Activated CD4-positive, alpha-beta memory T cell treated with anti-CD3 and anti-CD28 coated beads, Interleukin-2, amount 10 ng/mL, durations not matched to agents 7 days and 5 days (primary cell): ENCODE measurements around the gene HARBI1. TPM values are rescaled to one million over a fixed set of nuclear protein-coding genes. Genes with fewer than 3 reads are reported as not detected.

Source experiments
- CTCF ChIA-PET: fragments of 350-600 bp; sonication (Branson Sonifier 250); formaldehyde crosslinking; loops from one replicate; lab custom pipeline; 2021; ENCODE audit warnings: antibody characterized with exemption, inconsistent platforms; lab: Charles Lee
- POLR2A ChIA-PET: fragments of 350-600 bp; sonication (Branson Sonifier 250); formaldehyde crosslinking; loops from one replicate; lab custom pipeline; 2021; ENCODE audit warnings: antibody characterized with exemption; lab: Charles Lee
- DNase-seq: peaks from one replicate; pipeline ENCODE4 v3.0.0-alpha.2; 2020
- H3K27ac Mint-ChIP-seq: one replicate; pipeline ENCODE4 v1.8.0; 2021; ENCODE audit warnings: mild to moderate bottlenecking, mixed read lengths
- H3K27me3 Mint-ChIP-seq: one replicate; pipeline ENCODE4 v1.8.0; 2021; ENCODE audit warnings: mixed read lengths
- H3K36me3 Mint-ChIP-seq: one replicate; pipeline ENCODE4 v1.8.0; 2021; ENCODE audit warnings: low read depth, mixed read lengths
- H3K4me1 Mint-ChIP-seq: one replicate; pipeline ENCODE4 v1.8.0; 2021; ENCODE audit warnings: mixed read lengths
- H3K4me3 Mint-ChIP-seq: one replicate; pipeline ENCODE4 v1.8.0; 2021; ENCODE audit warnings: mild to moderate bottlenecking, mixed read lengths
- H3K9me3 Mint-ChIP-seq: one replicate; pipeline ENCODE4 v1.8.0; 2021; ENCODE audit warnings: mixed read lengths
- total RNA-seq, 2 experiments: library from RNA; stranded (reverse); gene quantifications; one replicate each; pipeline ENCODE4 v1.2.3, GENCODE V29; 2021

HARBI1 gene
- total RNA-seq, 2 experiments from 2014 or later, result 5.6 to 7.3 TPM

DNA sequence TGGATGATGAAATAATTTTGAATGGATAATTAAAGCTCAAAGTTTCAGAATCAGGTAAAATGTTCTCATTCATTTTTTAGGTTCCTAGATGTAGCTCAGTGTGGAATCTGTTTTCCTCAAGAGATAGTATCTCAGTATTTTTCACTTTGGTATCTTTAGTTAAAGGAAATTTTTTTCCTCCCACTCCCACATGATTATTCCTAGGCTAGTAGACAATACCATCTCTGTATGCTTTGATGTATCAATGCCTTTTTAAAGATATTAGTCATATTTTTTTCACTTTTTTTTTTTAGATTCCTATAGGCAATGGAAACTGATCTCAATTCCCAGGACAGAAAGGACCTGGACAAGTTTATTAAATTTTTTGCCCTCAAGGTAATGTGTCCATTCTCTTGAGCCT is 27.0 kb upstream of the HARBI1 start:
- peaks cover 55% of the 10 kb centered on the region for H3K36me3 Mint-ChIP-seq
- CTCF ChIA-PET, result interaction anchor here (1.1 kb wide), 1 partner anchor 154 kb away, joined by 4 read pairs; no protein-coding TSS in a partner anchor

DNA sequence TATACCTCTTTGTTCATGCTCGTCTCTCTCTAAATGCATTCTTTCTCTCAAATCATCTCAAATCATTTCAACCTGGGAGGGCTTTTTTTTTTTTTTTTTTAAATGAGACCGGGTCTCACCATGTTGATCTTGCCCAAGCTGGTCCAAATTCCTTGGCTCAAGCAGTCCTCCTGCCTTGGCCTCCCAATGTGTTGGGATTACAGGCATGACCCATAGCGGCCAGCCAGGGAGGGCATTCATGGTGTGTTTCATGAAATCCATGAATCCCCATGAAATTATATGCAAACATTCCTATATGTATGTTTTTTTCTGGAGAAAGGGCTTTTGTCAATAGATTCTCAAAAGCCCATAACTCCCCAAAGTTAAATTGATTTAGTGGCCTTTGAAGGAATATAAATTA is 26.5 kb upstream of the HARBI1 start:
- ChIA-PET CTCF (interaction anchor here (1.1 kb wide), 1 partner anchor 153 kb away, joined by 4 read pairs; no protein-coding TSS in a partner anchor), POLR2A (interaction anchor here (1.2 to 1.7 kb wide), 2 partner anchors 25 to 27 kb away, joined by 3 to 5 read pairs; no protein-coding TSS in a partner anchor)
- peaks cover 5% of the 10 kb centered on the region for H3K9me3 Mint-ChIP-seq
- DNase-seq, result no peak
- no peak overlapping the region for H3K27ac Mint-ChIP-seq
- no peaks in the 10 kb centered on the region for H3K27me3 Mint-ChIP-seq
- H3K36me3 Mint-ChIP-seq, result peaks cover 56% of the 10 kb centered on the region
- no peak overlapping the region for H3K4me3 Mint-ChIP-seq
- H3K4me1 Mint-ChIP-seq, result peaks cover 8% of the 10 kb centered on the region

More for the DNA sequence above, 27.0 kb upstream of the HARBI1 start:
- POLR2A ChIA-PET, result interaction anchor here (1.2 to 1.7 kb wide), 2 partner anchors 25 to 27 kb away, joined by 3 to 5 read pairs; no protein-coding TSS in a partner anchor
- Mint-ChIP-seq H3K27me3 (no peaks in the 10 kb centered on the region), H3K27ac (no peak overlapping the region), H3K4me1 (peaks cover 8% of the 10 kb centered on the region), H3K9me3 (peaks cover 5% of the 10 kb centered on the region), H3K4me3 (no peak overlapping the region)
- DNase-seq, result no peak

DNA sequence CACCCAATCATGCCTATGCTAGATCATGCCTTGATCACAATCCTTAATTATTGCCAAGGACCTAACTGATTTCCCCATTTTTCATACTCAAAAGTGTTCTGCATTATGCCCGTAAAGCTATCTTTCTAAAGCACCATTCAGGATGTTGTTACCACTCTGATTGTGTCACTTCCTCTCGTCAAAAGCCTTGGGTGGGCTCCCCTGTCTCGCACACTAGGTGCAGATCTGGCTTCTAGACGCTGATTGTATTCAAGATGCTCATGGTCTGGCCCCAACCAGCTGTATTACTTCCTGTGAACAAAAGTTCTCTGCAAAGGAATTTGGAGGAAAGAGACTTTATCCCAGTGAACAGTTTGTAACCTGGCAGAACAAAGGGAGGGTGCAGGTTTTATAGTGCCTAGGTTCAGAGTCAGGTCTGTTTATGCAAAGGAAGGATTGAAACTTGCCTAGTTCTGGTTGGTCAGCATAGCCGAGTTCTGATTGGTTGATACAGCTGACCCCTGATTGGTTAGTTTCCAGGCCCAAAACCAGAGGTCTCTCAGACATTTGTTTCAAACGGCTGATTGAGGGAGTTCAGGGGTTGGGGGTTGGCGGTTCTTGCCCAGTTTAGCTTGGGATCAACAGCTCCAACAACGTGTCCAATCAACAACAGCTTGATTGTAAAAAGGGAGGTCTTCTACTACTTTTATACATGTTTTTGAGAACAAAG is 25.8 kb upstream of the HARBI1 start:
- Mint-ChIP-seq H3K27me3 (no peaks in the 10 kb centered on the region), H3K27ac (no peak overlapping the region), H3K4me3 (no peak overlapping the region), H3K9me3 (peaks cover 5% of the 10 kb centered on the region), H3K36me3 (peaks cover 57% of the 10 kb centered on the region), H3K4me1 (peaks cover 9% of the 10 kb centered on the region)
- CTCF ChIA-PET, result interaction anchor here (1.0 kb wide), 1 partner anchor 152 kb away, joined by 4 read pairs; no protein-coding TSS in a partner anchor
- POLR2A ChIA-PET, result interaction anchor here (1.2 to 1.7 kb wide), 2 partner anchors 24 to 28 kb away, joined by 3 to 5 read pairs; no protein-coding TSS in a partner anchor
- DNase-seq, result no peak

DNA sequence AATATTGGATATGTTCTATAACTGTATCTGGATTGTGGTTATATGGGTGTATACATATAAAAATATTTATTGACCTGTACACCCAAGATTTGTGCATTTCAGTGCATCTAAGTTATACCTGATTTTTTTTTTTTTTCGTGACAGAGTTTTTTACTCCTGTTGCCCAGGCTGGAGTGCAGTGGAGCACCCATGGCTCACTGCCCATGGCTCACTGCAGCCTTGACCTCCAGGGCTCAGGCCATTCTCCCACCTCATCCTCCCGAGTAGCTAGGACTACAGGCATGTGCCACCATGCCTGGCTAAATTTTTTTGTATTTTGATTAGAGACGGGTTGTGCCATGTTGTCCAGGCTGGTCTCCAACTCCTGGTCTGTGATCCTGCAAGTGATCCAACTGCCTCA is 24.6 kb upstream of the HARBI1 start:
- DNase-seq, result no peak
- H3K27ac Mint-ChIP-seq, result no peak overlapping the region
- peaks cover 54% of the 10 kb centered on the region for H3K36me3 Mint-ChIP-seq
- CTCF ChIA-PET, result interaction anchor here (0.7 to 1.0 kb wide), 2 partner anchors 151 to 516 kb away, joined by 4 to 6 read pairs; no protein-coding TSS in a partner anchor
- no peaks in the 10 kb centered on the region for H3K27me3 Mint-ChIP-seq
- H3K4me1 Mint-ChIP-seq, result peaks cover 9% of the 10 kb centered on the region
- peaks cover 5% of the 10 kb centered on the region for H3K9me3 Mint-ChIP-seq
- no peak overlapping the region for H3K4me3 Mint-ChIP-seq
- POLR2A ChIA-PET, result no interaction called here

DNA sequence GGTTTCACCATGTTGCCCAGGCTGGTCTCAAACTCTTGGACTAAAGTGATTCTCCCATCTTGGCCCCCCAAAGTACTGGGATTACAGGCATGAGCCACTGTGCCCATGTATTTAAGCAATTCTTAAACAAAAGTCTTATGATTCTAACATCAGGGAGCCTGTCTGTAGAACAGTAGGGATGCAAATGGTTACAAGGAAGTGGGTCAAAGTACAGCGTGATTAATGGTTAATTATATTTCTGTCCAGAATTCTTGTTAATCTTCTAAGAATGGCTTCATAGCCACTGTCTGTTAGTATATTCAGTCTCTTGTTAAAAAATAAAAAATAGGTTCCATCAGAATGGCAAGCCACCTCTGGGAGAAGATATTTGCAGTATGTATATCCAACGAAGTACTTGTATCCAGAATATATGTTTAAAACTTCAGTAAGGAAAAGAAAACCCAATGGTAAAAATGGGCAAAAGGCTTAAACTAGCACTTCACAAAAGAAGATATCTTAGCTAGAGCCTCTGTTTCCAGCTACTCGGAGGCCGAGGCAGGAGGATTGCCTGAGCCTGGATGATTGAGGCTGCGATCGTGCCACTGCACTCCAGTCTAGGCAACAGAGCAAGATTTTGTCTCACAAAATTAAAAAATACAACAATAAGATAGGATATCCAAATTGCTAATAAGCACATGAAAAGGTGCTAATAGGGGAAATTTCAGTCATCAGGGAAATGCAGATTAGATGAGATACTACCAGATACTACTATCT is 23.2 kb upstream of the HARBI1 start:
- H3K27ac Mint-ChIP-seq, result no peak overlapping the region
- DNase-seq, result no peak
- H3K9me3 Mint-ChIP-seq, result peaks cover 5% of the 10 kb centered on the region
- peaks cover 9% of the 10 kb centered on the region for H3K4me1 Mint-ChIP-seq
- no peaks in the 10 kb centered on the region for H3K27me3 Mint-ChIP-seq
- CTCF ChIA-PET, result no interaction called here
- no peak overlapping the region for H3K4me3 Mint-ChIP-seq
- POLR2A ChIA-PET, result no interaction called here
- peaks cover 47% of the 10 kb centered on the region for H3K36me3 Mint-ChIP-seq

DNA sequence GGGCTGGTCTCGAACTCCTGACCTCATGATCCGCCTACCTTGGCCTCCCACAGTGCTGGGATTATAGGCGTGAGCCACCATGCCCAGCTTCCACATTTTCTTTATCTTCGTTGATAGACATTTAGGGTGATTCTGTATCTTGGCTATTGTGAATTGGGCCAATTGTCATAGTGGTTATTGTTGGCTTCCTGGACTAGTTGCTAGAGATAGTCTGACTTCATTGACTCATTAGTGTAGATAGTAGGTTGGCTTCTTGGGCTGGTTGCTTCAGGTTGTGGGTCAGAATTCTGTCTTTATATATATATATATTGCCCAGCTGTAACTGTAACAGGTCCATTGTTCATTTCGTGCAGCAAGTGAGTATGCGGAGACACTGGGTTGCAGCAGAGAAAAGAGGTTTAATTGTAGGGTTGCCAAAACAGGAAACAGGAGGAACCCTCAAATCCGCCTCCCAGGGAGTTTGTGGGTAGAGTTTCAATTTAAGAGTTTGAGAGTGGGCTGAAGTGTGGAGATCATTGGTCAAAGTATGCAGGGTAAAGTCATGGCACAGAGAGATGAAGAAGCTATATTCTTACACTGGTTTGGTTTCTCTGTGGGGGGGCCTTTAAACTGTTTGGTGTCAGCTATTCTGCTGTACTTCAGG is 22.3 kb upstream of the HARBI1 start:
- Mint-ChIP-seq H3K27ac (no peak overlapping the region), H3K9me3 (peaks cover 5% of the 10 kb centered on the region), H3K36me3 (peaks cover 41% of the 10 kb centered on the region), H3K4me1 (peaks cover 9% of the 10 kb centered on the region), H3K4me3 (no peak overlapping the region), H3K27me3 (no peaks in the 10 kb centered on the region)
- POLR2A ChIA-PET, result no interaction called here
- DNase-seq, result no peak
- CTCF ChIA-PET, result interaction anchor here (1.4 kb wide), 1 partner anchor 32 kb away, joined by 3 read pairs; no protein-coding TSS in a partner anchor

DNA sequence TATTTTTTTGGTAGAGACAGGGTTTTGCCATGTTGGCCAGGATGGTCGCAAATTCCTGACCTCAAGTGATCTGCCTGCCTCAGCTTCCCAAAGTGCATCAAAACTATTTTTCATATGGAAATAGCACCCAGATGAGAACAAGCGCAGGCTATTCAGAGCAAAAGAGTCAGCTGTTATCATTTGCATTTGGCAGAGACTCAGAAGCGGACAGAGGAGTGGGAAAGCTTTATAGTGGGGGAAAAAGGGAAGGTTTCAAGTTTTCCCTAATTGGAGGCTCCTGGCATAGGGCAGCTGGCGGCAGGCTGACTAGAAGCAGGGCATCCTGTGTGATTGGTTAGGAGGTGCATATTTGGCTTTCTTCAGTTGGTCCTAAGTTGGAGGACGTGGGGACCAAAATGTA is 20.5 kb upstream of the HARBI1 start:
- POLR2A ChIA-PET, result interaction anchor here (0.6 kb wide), 1 partner anchor 20 kb away, joined by 4 read pairs; the partner anchor contains the start of genes ATG13 and HARBI1

DNA sequence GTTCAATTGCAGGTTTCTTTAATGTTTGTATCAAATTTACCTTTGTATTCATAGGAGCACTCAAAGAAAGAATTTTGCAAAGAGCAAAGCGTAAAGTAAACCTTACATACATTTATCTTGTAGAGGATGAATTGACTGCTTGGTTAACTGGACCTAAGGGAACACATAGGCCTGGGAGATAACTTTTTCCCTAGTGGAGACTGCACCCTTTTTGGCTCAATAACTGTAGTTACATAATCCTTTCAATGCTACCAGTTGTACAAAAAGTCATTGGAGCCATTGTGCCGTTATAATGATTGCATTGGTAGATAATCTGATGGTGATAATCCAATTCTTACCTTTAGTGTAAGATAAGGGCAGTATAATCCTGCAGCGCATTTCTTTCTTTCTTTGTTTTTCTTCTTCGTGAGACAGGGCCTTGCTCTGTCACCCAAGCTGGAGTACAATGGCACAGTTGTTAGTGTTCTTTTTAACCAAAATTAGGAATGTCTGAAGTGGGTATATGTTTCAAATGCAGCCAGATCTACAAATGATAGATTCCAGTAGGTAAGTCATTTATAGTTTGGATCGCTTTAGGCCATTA is 18.6 kb upstream of the HARBI1 start:
- H3K4me3 Mint-ChIP-seq, result no peak overlapping the region
- no peak for DNase-seq
- H3K9me3 Mint-ChIP-seq, result peaks cover 5% of the 10 kb centered on the region
- peaks cover 32% of the 10 kb centered on the region for H3K36me3 Mint-ChIP-seq
- peaks cover 16% of the 10 kb centered on the region for H3K4me1 Mint-ChIP-seq
- H3K27ac Mint-ChIP-seq, result no peak overlapping the region
- ChIA-PET CTCF (no interaction called here), POLR2A (no interaction called here)
- no peaks in the 10 kb centered on the region for H3K27me3 Mint-ChIP-seq

More for the DNA sequence above, 20.5 kb upstream of the HARBI1 start:
- no peaks in the 10 kb centered on the region for H3K27me3 Mint-ChIP-seq
- H3K36me3 Mint-ChIP-seq, result peaks cover 31% of the 10 kb centered on the region
- no peak overlapping the region for H3K4me3 Mint-ChIP-seq
- no peak overlapping the region for H3K27ac Mint-ChIP-seq
- peaks cover 5% of the 10 kb centered on the region for H3K9me3 Mint-ChIP-seq
- CTCF ChIA-PET, result no interaction called here
- peaks cover 10% of the 10 kb centered on the region for H3K4me1 Mint-ChIP-seq
- DNase-seq, result no peak

DNA sequence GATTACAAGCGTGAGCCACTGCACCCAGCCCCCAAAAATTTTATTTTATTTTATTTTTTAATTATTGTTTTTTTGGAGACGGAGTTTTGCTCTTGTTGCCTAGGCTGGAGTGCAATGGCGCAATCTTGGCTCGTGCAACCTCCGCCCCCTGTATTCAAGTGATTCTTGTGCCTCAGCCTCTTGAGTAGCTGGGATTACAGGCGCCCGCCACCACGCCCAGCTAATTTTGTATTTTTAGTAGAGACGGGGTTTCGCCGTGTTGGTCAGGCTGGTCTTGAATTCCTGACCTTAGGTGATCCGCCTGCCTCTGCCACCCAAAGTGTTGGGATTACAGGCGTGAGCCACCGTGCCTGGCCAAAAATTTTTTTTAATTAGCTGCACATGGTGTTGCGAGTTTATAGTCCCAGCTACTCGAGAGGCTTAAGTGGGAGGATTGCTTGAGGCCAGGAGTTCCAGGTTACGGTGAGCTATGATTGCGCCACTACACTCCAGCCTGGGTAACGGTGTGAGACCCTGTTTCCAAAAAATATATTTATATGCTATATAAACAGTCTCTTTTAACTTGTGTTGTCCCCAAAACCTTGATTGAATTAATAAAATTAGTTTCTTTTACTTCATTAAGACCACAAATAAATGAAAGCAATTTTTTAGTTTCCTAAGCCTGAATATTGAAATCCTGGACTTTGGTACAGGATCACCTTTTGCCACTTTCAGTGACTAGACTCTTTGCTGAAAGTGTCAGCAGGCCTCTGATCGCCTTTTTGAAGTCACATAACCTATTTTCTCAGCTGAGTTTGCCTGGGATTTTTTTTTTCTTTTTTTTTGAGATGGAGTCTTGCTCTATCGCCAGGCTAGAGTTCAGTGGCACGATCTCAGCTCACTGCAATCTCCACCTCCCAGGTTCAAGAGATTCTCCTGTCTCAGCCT is 16.5 kb upstream of the HARBI1 start:
- Mint-ChIP-seq H3K4me1 (peaks cover 15% of the 10 kb centered on the region), H3K27ac (no peak overlapping the region), H3K27me3 (no peaks in the 10 kb centered on the region), H3K9me3 (no peaks in the 10 kb centered on the region), H3K4me3 (no peak overlapping the region), H3K36me3 (peaks cover 20% of the 10 kb centered on the region)
- POLR2A ChIA-PET, result interaction anchor here (1.0 kb wide), 1 partner anchor 8 kb away, joined by 4 read pairs; no protein-coding TSS in a partner anchor
- DNase-seq, result no peak
- CTCF ChIA-PET, result interaction anchor here (0.9 kb wide), 1 partner anchor 104 kb away, joined by 3 read pairs; no protein-coding TSS in a partner anchor

DNA sequence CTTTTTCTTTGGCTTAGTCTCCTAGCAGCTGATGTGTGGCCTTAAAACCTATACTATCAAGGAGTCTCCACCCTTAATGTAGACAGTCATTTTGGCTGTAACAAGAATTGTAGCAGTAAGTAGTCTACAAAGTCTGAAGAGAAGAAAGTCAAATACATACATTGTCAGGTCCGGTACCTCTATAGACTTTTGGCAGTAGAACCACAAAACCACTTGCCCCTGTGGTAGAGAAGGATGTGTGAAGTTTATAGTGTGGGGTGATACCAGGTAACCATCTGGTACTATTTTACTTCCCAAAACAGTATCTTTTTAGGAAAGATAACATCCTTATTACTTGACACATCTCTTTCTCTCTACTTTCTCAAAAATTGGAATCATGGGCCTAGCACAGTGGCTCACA is 15.5 kb upstream of the HARBI1 start:
- CTCF ChIA-PET, result no interaction called here
- H3K27ac Mint-ChIP-seq, result no peak overlapping the region
- no peak overlapping the region for H3K4me3 Mint-ChIP-seq
- H3K36me3 Mint-ChIP-seq, result peaks cover 16% of the 10 kb centered on the region
- H3K4me1 Mint-ChIP-seq, result peaks cover 14% of the 10 kb centered on the region
- no peak for DNase-seq
- POLR2A ChIA-PET, result interaction anchor here (0.5 kb wide), 1 partner anchor 224 kb away, joined by 4 read pairs; no protein-coding TSS in a partner anchor
- H3K9me3 Mint-ChIP-seq, result no peaks in the 10 kb centered on the region
- no peaks in the 10 kb centered on the region for H3K27me3 Mint-ChIP-seq

DNA sequence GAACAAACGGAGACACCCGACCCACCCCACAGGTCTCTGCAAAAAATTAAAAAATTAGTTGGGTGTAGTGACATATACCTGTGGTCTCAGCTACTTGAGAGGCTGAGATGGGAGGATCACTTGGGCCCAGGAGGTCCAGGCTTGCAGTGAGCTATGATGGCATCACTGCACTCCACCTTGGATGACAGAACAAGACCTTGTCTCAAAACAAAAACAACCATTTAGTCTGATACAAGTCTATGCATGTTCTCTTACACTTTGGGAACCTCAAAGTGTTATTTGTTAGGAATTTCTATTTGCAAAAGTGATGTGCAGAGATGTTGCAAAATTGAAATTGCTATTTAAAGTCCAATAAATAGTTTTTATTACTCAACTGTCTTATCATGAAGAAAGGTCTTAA is 14.6 kb upstream of the HARBI1 start:
- Mint-ChIP-seq H3K4me3 (no peak overlapping the region), H3K36me3 (peaks cover 14% of the 10 kb centered on the region), H3K27ac (no peak overlapping the region), H3K4me1 (peaks cover 15% of the 10 kb centered on the region), H3K9me3 (no peaks in the 10 kb centered on the region), H3K27me3 (no peaks in the 10 kb centered on the region)
- ChIA-PET POLR2A (interaction anchor here (0.5 kb wide), 1 partner anchor 223 kb away, joined by 4 read pairs; no protein-coding TSS in a partner anchor), CTCF (no interaction called here)
- DNase-seq, result no peak
